Stimulated activated effector memory CD8-positive, alpha-beta T cell treated with anti-CD3 and anti-CD28 coated beads, Interleukin-12 subunit alpha, Interleukin-12 subunit beta, amount 100 ng/mL, for 72 hours (primary cell): ENCODE measurements around the gene SYT12.

Experiments used
- ATAC-seq: fragments of 150-1000 bp; cut with Tn5 transposase; 2 replicates; pipeline ENCODE4 v1.10.0; 2021
- DNase-seq, 2 donors: peaks; one replicate each; pipeline ENCODE4 v3.0.0; 2021 to 2022; ENCODE audit warnings: low spot score in 2 of 2
- H3K27ac Mint-ChIP-seq: one replicate; pipeline ENCODE4 v1.8.0; 2022; ENCODE audit warnings: mild to moderate bottlenecking, mixed read lengths
- H3K36me3 Mint-ChIP-seq: one replicate; pipeline ENCODE4 v1.8.0; 2022; ENCODE audit warnings: mild to moderate bottlenecking, mixed read lengths
- H3K4me1 Mint-ChIP-seq: one replicate; pipeline ENCODE4 v1.8.0; 2022; ENCODE audit warnings: mixed read lengths
- H3K4me3 Mint-ChIP-seq: one replicate; pipeline ENCODE4 v1.8.0; 2022; ENCODE audit warnings: mild to moderate bottlenecking, mixed read lengths
- H3K9me3 Mint-ChIP-seq: one replicate; pipeline ENCODE4 v1.8.0; 2022; ENCODE audit warnings: mixed read lengths

The SYT12 gene

DNA sequence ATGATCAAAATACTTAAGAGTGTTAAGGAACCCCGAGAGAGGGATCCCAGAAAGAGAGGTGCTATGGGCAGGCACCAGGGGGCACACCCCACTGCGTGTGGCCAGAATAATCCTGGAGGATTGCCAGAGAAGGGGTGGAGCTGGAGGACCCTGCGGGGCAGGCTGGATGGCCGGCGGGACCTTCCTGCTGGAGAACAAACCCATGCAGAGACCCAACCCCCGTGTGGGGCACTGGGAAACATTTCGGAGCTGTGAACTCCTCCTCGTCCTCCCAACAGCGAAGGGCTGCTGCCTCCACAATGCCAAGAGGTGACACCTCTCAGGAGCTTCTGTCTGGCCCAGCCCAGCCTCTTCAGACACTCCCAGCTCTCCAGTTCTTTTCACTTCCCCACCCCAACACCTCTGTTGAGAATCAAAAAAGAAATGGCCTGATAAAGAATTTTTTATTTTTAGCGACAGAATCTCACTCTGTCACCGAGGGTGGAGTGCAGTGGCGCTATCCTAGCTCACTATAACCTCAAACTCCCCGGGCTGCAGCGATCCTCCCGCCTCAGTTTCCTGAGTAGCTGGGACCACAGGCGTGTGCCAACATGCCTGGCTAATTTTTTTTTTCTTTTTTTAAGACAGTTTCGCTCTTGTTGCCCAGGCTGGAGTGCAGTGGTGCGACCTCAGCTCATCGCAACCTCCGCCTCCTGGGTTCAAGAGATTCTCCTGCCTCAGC lies 59.3 kb downstream of the SYT12 start:
- Mint-ChIP-seq H3K36me3 (no peaks in the 10 kb centered on the region), H3K9me3 (no peaks in the 10 kb centered on the region), H3K4me1 (peaks cover 32% of the 10 kb centered on the region), H3K4me3 (peak overlapping the region; percentile 20), H3K27ac (no peak overlapping the region)
- no peak for DNase-seq
- no peak for ATAC-seq

DNA sequence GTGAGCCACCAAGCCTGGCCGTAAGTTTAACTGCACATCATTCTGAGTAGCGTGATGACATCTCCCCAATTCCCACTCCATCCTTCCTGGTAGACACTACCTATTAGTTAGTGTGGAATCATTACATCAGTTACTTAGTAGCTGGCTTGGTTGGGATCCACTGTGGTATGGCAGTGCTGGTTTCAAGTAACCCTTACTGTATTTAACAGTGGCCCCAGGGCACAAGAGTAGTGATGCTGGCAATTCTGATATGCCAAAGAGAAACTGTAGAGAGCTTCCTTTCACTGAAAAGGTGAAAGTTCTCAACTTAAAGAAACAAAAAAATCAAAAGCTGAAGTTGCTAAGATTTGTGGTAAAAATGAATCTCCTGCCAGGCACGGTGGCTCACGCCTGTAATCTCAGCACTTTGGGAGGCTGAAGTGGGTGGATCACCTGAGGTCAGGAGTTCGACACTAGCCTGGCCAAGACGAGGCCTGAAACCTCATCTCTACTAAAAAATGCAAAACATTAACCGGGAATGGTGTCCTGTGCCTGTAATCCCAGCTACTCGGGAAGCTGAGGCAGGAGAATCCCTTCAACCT lies 60.9 kb downstream of the SYT12 start:
- H3K9me3 Mint-ChIP-seq, result no peaks in the 10 kb centered on the region
- H3K4me3 Mint-ChIP-seq, result no peak overlapping the region
- H3K4me1 Mint-ChIP-seq, result peaks cover 19% of the 10 kb centered on the region
- DNase-seq (no peak), ATAC-seq (no peak)
- no peak overlapping the region for H3K27ac Mint-ChIP-seq
- H3K36me3 Mint-ChIP-seq, result no peaks in the 10 kb centered on the region

GRCh38 chr11:67085617-67086016 lies 62.7 kb downstream of the SYT12 start:
- no peaks in the 10 kb centered on the region for H3K36me3 Mint-ChIP-seq
- H3K27ac Mint-ChIP-seq, result no peak overlapping the region
- no peak overlapping the region for H3K4me3 Mint-ChIP-seq
- no peaks in the 10 kb centered on the region for H3K9me3 Mint-ChIP-seq
- DNase-seq, result no peak
- ATAC-seq, result no peak
- H3K4me1 Mint-ChIP-seq, result peaks cover 7% of the 10 kb centered on the region

DNA sequence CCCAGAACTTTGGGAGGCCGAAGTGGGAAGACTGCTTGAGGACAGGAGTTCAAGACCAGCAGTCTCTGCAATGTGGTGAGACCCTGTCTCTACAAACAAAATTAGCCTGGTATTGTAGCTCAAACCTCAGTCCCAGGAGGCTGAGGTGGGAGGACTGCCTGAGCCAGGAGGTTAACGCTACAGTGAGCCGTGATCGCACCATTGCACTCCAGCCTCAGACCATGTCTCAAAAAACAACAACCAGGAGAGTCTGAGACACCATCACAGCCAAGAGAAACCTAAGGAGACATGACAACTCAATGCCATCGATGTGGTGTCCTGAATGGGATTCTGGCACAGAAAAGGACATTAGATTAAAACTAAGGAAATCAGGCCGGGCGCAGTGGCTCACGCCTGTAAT lies 67.8 kb downstream of the SYT12 start:
- Mint-ChIP-seq H3K36me3 (no peaks in the 10 kb centered on the region), H3K27ac (no peak overlapping the region), H3K4me1 (no peaks in the 10 kb centered on the region), H3K4me3 (no peak overlapping the region), H3K9me3 (no peaks in the 10 kb centered on the region)
- no peak for ATAC-seq
- DNase-seq, result no peak

DNA sequence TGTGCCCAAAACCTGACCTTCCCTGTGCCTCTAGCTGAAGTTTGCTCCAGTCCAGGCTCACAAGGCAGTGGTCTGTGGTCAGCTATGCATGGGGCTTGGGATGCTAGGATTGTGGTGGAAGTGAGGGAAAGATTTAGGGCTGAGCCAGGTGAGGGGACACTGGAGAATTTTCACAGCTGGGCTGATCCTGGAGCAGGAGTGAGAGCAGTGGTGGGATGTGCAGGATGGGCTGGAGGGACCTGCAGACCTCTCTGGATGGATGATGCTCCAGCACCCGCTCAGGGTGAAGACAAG lies 72.2 kb downstream of the SYT12 start:
- H3K9me3 Mint-ChIP-seq, result no peaks in the 10 kb centered on the region
- DNase-seq (no peak), ATAC-seq (no peak)
- no peak overlapping the region for H3K4me3 Mint-ChIP-seq
- H3K27ac Mint-ChIP-seq, result no peak overlapping the region
- no peaks in the 10 kb centered on the region for H3K36me3 Mint-ChIP-seq
- peaks cover 6% of the 10 kb centered on the region for H3K4me1 Mint-ChIP-seq

DNA sequence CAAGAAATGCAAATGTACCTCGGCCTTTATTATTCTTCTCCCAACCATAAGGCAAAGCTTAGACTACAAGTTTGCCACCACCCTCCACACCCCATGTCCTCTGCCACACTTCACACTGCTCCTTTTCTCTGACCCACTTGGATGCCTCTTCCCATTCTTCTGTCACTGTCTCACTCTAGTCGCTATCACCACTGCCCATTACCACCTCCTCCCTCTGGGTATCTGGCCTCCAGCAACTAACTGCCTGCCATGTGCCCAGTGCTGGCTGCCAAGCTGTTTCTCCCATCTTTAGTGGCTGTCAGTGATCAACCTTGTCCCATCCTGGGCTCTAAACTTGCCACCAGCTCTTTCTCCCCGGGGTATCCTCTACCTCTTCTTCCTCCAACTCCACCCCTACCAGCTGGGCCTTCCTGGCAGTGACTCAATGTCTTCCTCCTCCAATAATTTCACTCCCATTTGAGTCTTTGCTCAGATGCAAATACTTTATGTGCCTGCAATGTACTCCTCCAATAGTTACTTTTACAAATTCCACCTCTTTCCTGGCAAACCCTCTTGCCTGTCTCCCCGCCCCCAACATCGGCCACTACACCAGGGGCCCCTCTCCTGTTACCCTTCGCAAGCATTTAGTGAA lies 76.0 kb downstream of the SYT12 start:
- Mint-ChIP-seq H3K4me1 (peaks cover 14% of the 10 kb centered on the region), H3K4me3 (no peak overlapping the region), H3K27ac (peak overlapping the region; percentile 54), H3K36me3 (no peaks in the 10 kb centered on the region), H3K9me3 (no peaks in the 10 kb centered on the region)
- no peak for DNase-seq
- ATAC-seq, result no peak

- Mint-ChIP-seq H3K9me3 (no peaks in the 10 kb centered on the region), H3K36me3 (no peaks in the 10 kb centered on the region), H3K4me3 (no peak overlapping the region), H3K27ac (peak overlapping the region; percentile 54), H3K4me1 (peaks cover 17% of the 10 kb centered on the region)
- DNase-seq (no peak), ATAC-seq (peak; percentile 33)
These were observed 76.9 kb downstream of the SYT12 start for GRCh38 chr11:67099831-67100324.
